IMR-90 (cell line): ENCODE results near the gene MEGF6.

Experiments
- CEBPB ChIP-seq: IDR thresholded peaks from 2 replicates; pipeline ENCODE4 v1.6.1; 2012; ENCODE audit warnings: low read depth, low read length, improper control_type of control experiment
- ELK1 ChIP-seq: fragments of 150-350 bp; IDR thresholded peaks from 2 replicates; pipeline ENCODE4 v1.6.1; 2016; ENCODE audit warnings: low read depth, mild to moderate bottlenecking, low read length, moderate library complexity, borderline replicate concordance
- MXI1 ChIP-seq: IDR thresholded peaks from 2 replicates; pipeline ENCODE4 v1.6.1; 2012; ENCODE audit warnings: low read depth, mild to moderate bottlenecking, low read length, moderate library complexity, borderline replicate concordance
- POLR2A ChIP-seq: IDR thresholded peaks from 2 replicates; pipeline ENCODE4 v1.6.1; 2012; ENCODE audit warnings: mild to moderate bottlenecking, low read depth, low read length
- RFX5 ChIP-seq: IDR thresholded peaks from 2 replicates; pipeline ENCODE4 v1.8.0; 2012; ENCODE audit warnings: low read depth, mild to moderate bottlenecking, low read length, moderate library complexity
- SMC3 ChIP-seq: fragments of 150-350 bp; IDR thresholded peaks from 2 replicates; pipeline ENCODE4 v1.6.1; 2016; ENCODE audit warnings: low read depth, mild to moderate bottlenecking, antibody characterized with exemption, low read length, moderate library complexity
- TF ChIP-seq, protein P1 (sequence below): conservative IDR thresholded peaks from 2 replicates; pipeline ENCODE4 v1.5.1; 2012; ENCODE audit warnings: mild to moderate bottlenecking, low read depth, low read length, improper control_type of control experiment

DNA sequence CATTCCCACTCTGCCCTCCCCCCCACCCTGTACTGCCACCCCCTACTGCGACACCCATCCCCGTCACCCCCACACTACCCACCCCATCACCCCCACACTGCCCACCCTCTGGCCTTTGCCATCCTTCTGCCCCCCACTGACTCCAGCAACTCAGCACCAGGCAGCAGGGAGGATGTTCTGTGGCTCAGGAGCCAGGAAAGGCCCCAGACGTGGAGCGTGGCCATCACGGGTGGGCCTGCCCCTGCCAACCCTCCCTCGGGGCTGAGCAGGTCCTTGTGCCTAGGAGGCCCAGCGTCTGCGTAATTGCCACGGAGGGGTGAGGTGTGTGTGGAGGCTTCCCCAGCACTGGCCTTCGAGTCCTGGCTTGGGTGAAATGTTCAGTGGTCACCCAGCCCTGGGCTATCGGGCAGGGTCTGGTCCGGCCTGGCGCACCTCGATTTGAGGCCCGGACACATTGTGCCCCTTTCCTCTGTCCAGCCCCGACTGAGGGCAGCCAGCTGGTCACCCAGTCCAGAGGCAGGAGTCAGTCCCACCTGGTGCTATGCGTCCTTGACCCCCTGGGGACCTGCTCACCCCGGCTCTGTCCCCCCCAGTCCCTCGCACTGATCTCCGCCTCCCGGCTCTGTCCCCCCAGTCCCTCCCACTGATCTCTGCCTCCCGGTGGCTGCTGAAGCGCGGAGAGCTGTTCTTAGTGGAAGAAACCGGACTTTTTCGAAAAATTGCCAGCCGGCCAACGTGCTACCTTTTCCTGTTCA is 133.9 kb downstream of the MEGF6 start:
- TF ChIP-seq POLR2A (no peak), SMC3 (no peak), ELK1 (no peak), MXI1 (no peak), CEBPB (no peak), RFX5 (no peak)
- TF ChIP-seq, protein P1, sequence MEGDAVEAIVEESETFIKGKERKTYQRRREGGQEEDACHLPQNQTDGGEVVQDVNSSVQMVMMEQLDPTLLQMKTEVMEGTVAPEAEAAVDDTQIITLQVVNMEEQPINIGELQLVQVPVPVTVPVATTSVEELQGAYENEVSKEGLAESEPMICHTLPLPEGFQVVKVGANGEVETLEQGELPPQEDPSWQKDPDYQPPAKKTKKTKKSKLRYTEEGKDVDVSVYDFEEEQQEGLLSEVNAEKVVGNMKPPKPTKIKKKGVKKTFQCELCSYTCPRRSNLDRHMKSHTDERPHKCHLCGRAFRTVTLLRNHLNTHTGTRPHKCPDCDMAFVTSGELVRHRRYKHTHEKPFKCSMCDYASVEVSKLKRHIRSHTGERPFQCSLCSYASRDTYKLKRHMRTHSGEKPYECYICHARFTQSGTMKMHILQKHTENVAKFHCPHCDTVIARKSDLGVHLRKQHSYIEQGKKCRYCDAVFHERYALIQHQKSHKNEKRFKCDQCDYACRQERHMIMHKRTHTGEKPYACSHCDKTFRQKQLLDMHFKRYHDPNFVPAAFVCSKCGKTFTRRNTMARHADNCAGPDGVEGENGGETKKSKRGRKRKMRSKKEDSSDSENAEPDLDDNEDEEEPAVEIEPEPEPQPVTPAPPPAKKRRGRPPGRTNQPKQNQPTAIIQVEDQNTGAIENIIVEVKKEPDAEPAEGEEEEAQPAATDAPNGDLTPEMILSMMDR, result no peak
